HG02884 (cell line): ENCODE data around the gene FHIT.

Experiments
- ATAC-seq: cut with Tn5 transposase; IDR thresholded peaks from one replicate; pipeline ENCODE4 v1.9.1; 2021; ENCODE audit warnings: mild to moderate bottlenecking, moderate library complexity; ENCODE audit not compliant: unreplicated experiment

The FHIT gene

DNA sequence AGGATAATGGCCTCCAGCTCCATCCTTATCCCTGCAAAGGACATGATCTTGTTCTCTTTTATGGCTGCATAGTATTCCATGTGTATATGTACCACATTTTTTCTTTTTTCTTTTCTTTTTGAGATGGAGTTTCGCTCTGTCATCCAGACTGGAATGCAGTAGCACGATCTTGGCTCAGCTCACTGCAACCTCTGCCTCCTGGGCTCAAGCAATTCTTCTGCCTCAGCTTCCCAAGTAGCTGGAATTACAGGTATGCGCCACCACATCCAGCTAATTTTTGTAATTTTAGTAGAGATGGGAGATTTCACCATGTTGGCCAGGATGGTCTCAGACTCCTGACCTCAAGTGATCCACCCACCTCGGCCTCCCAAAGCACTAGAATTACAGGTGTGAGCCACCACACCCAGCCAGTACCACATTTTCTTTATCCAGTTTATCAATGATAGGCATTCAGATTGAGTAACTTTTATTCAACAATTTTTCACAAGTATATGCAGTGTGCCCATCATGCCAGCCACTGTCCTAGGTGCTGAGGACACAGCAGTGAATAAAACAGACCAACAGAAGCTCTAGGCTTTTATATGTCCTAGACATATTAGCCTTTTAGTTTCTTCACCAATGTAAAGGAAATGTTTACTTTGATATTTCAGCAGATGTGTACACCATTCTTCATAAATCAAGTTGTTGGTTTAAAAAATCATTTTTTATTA, 815.2 kb downstream of the FHIT start:
- no peak for ATAC-seq

DNA sequence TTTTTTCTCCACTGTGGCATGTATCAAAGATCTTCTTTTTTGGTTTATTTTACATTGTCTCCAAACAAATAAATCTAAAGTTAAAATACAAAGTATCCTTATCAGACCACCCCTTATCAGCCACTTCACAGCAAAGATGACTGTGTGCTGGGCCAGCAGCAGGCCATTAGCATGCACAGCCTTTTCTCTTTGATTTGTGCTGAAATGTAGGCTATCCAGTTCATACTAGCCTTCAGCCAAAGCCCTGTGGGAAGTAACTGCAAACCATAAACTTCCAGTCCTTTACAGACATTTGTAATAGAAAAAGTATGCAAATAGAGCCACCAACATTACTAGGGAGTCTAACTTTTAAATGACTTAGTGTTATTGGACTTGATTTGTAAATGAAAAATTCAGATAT, 816.3 kb downstream of the FHIT start:
- ATAC-seq, result no peak

GRCh38 chr3:60434323-60434722, 816.9 kb downstream of the FHIT start:
- ATAC-seq, result no peak

GRCh38 chr3:60431599-60431958, 819.7 kb downstream of the FHIT start:
- no peak for ATAC-seq

GRCh38 chr3:60430205-60430604, 821.0 kb downstream of the FHIT start:
- ATAC-seq, result no peak

DNA sequence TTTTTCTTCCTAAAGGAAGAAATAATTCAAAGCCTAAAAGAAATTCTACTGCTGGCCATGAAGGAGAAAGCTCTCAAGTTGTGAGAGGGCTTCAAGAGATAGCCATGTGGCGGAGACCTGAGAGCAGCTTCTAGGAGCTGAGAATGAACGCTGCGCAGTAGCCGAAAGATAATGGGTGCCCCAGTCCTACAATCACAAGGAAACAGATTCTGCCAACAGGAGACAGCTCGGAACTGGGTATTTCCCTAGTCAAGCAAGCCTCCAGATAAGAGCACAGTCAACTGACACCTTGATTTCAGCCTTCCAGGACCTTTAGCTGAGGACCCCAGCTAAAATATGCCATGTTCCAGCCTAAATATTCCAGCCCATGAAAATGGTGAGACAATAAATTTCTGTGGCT, 824.1 kb downstream of the FHIT start:
- no peak for ATAC-seq

DNA sequence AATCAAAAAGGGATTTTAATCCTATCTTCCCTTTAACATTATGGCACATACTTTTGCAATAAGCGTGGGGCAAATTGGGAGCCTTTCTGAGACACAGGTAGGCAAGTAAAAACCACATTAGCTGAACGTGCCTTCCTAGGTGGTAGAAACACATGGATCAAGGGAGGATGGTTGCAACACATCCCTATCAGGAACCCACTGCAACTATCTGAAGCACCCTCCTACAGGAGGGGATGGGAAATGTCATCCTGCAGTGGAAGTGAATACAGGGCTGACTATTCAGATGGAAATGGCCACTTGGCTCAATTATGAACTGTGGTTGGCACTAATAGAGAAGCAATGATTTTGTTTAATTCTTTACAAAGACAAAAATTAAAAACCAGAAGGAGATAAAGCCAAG, 826.3 kb downstream of the FHIT start:
- no peak for ATAC-seq

DNA sequence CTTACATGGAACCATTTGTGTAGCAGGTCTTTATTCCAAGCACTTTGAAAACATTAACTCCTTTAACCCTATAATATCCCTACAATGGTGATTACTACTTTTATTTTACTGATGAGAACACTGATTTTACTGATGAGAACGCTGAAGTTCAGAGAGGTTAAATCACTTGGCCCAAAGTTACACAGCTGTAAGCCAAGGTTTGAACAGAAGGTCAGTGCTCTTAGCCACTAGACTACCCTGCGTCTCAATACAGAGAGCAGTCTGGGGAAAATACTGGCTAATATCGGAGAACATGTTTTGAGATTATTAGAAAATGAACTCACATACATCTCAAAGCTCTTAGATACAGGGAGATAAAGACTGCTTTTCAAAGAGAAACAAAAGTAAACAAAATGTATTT, 827.2 kb downstream of the FHIT start:
- no peak for ATAC-seq

DNA sequence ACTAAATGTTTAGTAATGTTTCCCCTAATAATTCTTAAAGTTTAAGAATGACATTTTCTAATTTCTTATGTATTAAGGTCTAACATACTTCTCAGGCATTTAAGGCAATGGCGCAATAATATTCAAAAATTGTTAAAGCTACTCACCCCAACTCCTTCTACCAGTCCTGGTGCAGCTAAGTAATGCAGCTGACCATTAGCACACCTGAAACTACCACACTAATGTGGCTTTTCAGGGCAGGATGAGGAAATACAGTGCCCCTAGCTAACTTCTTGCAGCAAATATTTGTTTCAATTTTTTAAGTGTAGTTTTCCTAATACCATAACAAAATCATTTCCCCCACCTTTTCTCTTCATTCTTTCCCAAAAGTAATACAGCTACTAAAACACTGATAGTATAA, 827.7 kb downstream of the FHIT start:
- ATAC-seq, result no peak

- no peak for ATAC-seq
Measured at GRCh38 chr3:60421749-60422446, 829.4 kb downstream of the FHIT start.

GRCh38 chr3:60417576-60417975, 833.7 kb downstream of the FHIT start:
- no peak for ATAC-seq

- ATAC-seq, result no peak
Measured at GRCh38 chr3:60414011-60414410, 837.2 kb downstream of the FHIT start.

DNA sequence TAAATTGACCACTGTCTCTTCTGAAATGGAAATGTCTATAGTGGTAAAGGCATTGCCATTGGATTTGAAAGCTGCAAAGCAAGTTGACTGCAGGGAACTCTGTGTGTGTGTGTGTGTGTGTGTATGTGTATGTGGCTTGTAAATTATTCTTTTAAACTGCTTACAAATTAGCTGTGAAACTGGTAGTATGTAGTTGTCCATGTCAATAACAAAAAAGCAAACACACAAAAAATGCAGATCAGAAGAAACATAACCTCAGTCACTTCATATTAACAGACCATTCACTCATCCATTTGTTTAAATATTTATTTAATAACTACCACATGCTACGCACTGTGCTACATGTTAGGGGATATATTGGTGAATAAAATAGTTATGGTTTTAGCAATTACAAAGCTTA, 837.7 kb downstream of the FHIT start:
- ATAC-seq, result no peak

DNA sequence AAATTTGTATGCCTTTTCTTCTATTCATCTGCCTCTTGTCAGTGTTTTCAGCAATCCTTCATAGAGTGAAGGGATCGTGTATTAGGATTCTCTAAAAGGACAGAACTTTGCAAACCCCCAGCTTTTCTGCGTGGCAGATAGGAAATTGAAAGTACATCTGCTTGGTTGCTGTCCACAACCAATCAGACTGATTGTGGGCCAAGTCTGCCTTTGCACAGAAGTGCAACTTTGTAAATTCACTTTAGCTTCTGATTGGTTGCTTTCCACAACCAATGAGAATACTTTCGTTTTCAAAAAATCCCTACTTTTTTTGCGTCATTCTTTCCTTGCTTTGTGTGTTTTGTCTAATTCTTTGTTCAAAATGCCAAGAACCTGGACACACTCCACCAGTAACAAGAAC, 847.4 kb downstream of the FHIT start:
- ATAC-seq, result no peak

GRCh38 chr3:60402931-60403330, 848.3 kb downstream of the FHIT start:
- ATAC-seq, result no peak

GRCh38 chr3:60399861-60400845, 851.1 kb downstream of the FHIT start:
- ATAC-seq, result no peak

DNA sequence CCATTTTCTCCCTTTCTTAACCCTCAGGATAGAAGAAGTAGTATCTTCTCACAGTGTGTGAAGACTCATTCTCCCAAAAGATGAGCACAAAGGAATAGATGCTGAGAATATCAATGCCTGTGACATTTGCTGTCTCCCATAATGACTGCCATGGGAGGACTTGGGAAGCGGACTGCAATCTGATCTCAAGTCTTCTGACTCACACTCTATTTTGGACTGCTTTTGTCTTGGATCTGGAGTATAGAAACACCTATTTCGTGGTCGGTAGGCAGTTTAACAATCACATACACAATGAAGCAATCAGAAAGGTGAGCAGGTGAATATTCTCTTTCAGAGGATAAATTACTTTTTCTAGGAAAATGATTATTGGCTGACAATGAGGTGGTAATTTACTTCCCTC, 852.0 kb downstream of the FHIT start:
- ATAC-seq, result no peak

- no peak for ATAC-seq
Measured at GRCh38 chr3:60395173-60395762, 856.0 kb downstream of the FHIT start.

DNA sequence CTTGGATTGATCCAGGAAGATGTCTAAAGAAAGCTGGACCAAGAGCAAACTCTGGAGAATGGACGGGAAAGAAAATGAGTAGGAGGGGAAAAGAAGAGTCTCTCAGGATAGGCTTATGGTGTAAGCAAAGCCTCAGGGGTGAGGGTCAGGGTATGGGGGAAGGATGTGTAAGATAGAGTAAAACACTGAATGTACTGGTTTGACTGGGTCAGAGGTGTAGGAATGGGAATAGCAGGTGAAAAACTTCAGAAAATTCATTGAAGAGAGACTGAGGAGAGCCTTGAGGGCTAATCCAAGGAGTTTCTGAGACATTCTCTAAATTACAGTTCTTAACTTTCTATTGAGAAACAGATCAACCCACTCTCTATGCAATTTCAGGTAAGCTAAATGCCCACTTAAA, 857.3 kb downstream of the FHIT start:
- ATAC-seq, result no peak

- ATAC-seq, result no peak
Measured at GRCh38 chr3:60392501-60392900, 858.8 kb downstream of the FHIT start.

- no peak for ATAC-seq
Measured at GRCh38 chr3:60391292-60391691, 860.0 kb downstream of the FHIT start.
